ENCODE results near the gene CISD3. TPM values are rescaled to one million over a fixed set of nuclear protein-coding genes. Genes with fewer than 3 reads are reported as not detected.

CISD3 gene
- total RNA-seq, 4 donors from 2014 or later: 0.26 to 22.0 (median 2.9) TPM

- H3K27me3 ChIP-seq: no peaks in the 10 kb centered on the region
- peaks cover 0 to 6% of the 10 kb centered on the region in 2 donors for H3K4me1 ChIP-seq
- no peaks in the 10 kb centered on the region for H3K36me3 ChIP-seq
- DNase-seq: no peak
- H3K4me3 ChIP-seq: no peak overlapping the region
- H3K9me3 ChIP-seq: no peaks in the 10 kb centered on the region
- intact Hi-C loops (cut with DNase I; ENCODE audit: low total_unique reads): no loop called here
- TF ChIP-seq CTCF (IDR thresholded peaks at IDR 0.05) (no peak), POLR2A (IDR thresholded peaks at IDR 0.05) (no peak)
- H3K27ac ChIP-seq: no peak overlapping the region
Measured at GRCh38 chr17:38709104-38709820, 20.9 kb upstream of the CISD3 start.

- no peak for DNase-seq
- no peaks in the 10 kb centered on the region for H3K9me3 ChIP-seq
- H3K4me1 ChIP-seq: peaks cover 0 to 6% of the 10 kb centered on the region in 2 donors
- no peak for TF ChIP-seq POLR2A (IDR thresholded peaks at IDR 0.05)
- no peak for TF ChIP-seq CTCF (IDR thresholded peaks at IDR 0.05)
- no peak overlapping the region for H3K27ac ChIP-seq
- H3K36me3 ChIP-seq: no peaks in the 10 kb centered on the region
- no peak overlapping the region for H3K4me3 ChIP-seq
- intact Hi-C loops (cut with DNase I; ENCODE audit: low total_unique reads): no loop called here
- H3K27me3 ChIP-seq: no peaks in the 10 kb centered on the region
Measured at GRCh38 chr17:38709864-38710603, 20.1 kb upstream of the CISD3 start.

- Histone ChIP-seq H3K4me3 (no peak overlapping the region), H3K9me3 (no peaks in the 10 kb centered on the region), H3K27ac (no peak overlapping the region), H3K36me3 (no peaks in the 10 kb centered on the region), H3K4me1 (peaks cover 0 to 6% of the 10 kb centered on the region in 2 donors), H3K27me3 (no peaks in the 10 kb centered on the region)
- intact Hi-C loops (cut with DNase I; ENCODE audit: low total_unique reads): no loop called here
- DNase-seq: no peak
- TF ChIP-seq POLR2A (IDR thresholded peaks at IDR 0.05) (no peak), CTCF (IDR thresholded peaks at IDR 0.05) (no peak)
Measured at GRCh38 chr17:38710604-38710962, 19.6 kb upstream of the CISD3 start.

- DNase-seq: no peak
- no peaks in the 10 kb centered on the region for H3K36me3 ChIP-seq
- H3K27me3 ChIP-seq: no peaks in the 10 kb centered on the region
- no peak overlapping the region for H3K4me3 ChIP-seq
- intact Hi-C loops (cut with DNase I; ENCODE audit: low total_unique reads): no loop called here
- H3K4me1 ChIP-seq: peaks cover 0 to 6% of the 10 kb centered on the region in 2 donors
- no peaks in the 10 kb centered on the region for H3K9me3 ChIP-seq
- no peak overlapping the region for H3K27ac ChIP-seq
- no peak for TF ChIP-seq POLR2A (IDR thresholded peaks at IDR 0.05)
- TF ChIP-seq CTCF (IDR thresholded peaks at IDR 0.05): no peak
Measured at GRCh38 chr17:38710985-38711384, 19.2 kb upstream of the CISD3 start.
